Spleen (tissue), 11 donors: ENCODE data around the gene SKOR1. TPM values are rescaled to one million over a fixed set of nuclear protein-coding genes. Genes with fewer than 3 reads are reported as not detected.

Experiments
- DNase-seq: peaks from one replicate; pipeline ENCODE4 v3.0.0-alpha.2; 2020
- H3K27ac ChIP-seq, 8 donors: fragments of 200-600 bp; sonication (generic) in 7 of 8; 1 replicate in 4 of 8; 2 replicates in 4 of 8; pipeline versions ENCODE4 v1.5.0 to v1.8.0; 2016 to 2021; ENCODE audit warnings: inconsistent platforms in 4 of 8, mild to moderate bottlenecking in 4 of 8, moderate library complexity in 1 of 8
- H3K27me3 ChIP-seq, 7 donors: fragments of 200-600 bp; sonication (generic) in 6 of 7; replicated peaks in 1 of 7; 1 replicate in 4 of 7; 2 replicates in 3 of 7; pipeline versions ENCODE4 v1.5.0 to v1.8.0; 2016 to 2021; ENCODE audit warnings: inconsistent platforms in 3 of 7, mild to moderate bottlenecking in 1 of 7
- H3K36me3 ChIP-seq, 6 donors: fragments of 200-600 bp; sonication (generic) in 5 of 6; 1 replicate in 4 of 6; 2 replicates in 2 of 6; pipeline versions ENCODE4 v1.5.0 to v1.8.0; 2016 to 2021; ENCODE audit warnings: inconsistent platforms in 2 of 6
- H3K4me1 ChIP-seq, 6 donors: fragments of 200-600 bp; sonication (generic) in 5 of 6; 1 replicate in 3 of 6; 2 replicates in 3 of 6; pipeline versions ENCODE4 v1.5.0 to v1.8.0; 2016 to 2021; ENCODE audit warnings: inconsistent platforms in 3 of 6
- H3K4me3 ChIP-seq, 8 donors: fragments of 200-600 bp; sonication (generic) in 7 of 8; 1 replicate in 4 of 8; 2 replicates in 4 of 8; pipeline versions ENCODE4 v1.5.0 to v1.8.0; 2016 to 2021; ENCODE audit warnings: inconsistent platforms in 4 of 8, mild to moderate bottlenecking in 4 of 8, moderate library complexity in 2 of 8
- H3K9me3 ChIP-seq, 8 donors: fragments of 200-600 bp; sonication (generic) in 7 of 8; 1 replicate in 4 of 8; 2 replicates in 4 of 8; pipeline versions ENCODE4 v1.5.0 to v1.8.0; 2016 to 2021; ENCODE audit warnings: inconsistent platforms in 4 of 8
- CTCF ChIP-seq, 11 experiments: fragments of 200-600 bp in 7 of 11; fragments of 450-650 bp in 4 of 11; sonication (generic) in 4 of 11; IDR thresholded peaks in 8 of 11; conservative IDR thresholded peaks in 3 of 11; 1 replicate in 7 of 11; 2 replicates in 4 of 11; pipeline versions ENCODE4 v1.4.0 to v1.8.0; 2016 to 2021; ENCODE audit warnings: antibody characterized with exemption in 11 of 11, inconsistent platforms in 4 of 11, mild to moderate bottlenecking in 1 of 11
- POLR2A ChIP-seq, 3 donors: fragments of 450-650 bp; IDR thresholded peaks; one replicate each; pipeline ENCODE4 v1.5.1; 2017; ENCODE audit warnings: antibody characterized with exemption in 3 of 3, mild to moderate bottlenecking in 1 of 3
- POLR2AphosphoS5 ChIP-seq, 3 donors: sonication (generic); formaldehyde crosslinking; IDR thresholded peaks; one replicate each; pipeline ENCODE4 v1.5.1; 2017; ENCODE audit warnings: antibody characterized with exemption in 3 of 3
- WGBS, 5 donors: extraction: QIAGEN DNeasy Blood & Tissue Kit in 3 of 5; methylation state at CpG; one replicate each; pipeline versions ENCODE4 v1.1.5 to v1.1.7; 2013 to 2018; 5-methylcytosine and 5-hydroxymethylcytosine counted together
- intact Hi-C: fragments of 100-400 bp; cut with DNase I; formaldehyde crosslinking; loops from one replicate; pipeline ENCODE4 v1.15.0; 2023; ENCODE audit warnings: low total_unique reads
- polyA plus RNA-seq, 3 donors: library from polyadenylated mRNA; stranded (reverse); fragments of 200-250 nt; gene quantifications; one replicate each; pipeline ENCODE4 v1.2.1, GENCODE V29; 2013
- total RNA-seq, 7 donors: library from RNA; depleted of rRNA in 3 of 7; stranded (reverse); fragments of >200 nt in 3 of 7; fragmentation: NEBNext Ultra II Directional in 4 of 7; extraction: Animal tissue kit (Norgen Biotek cat#: 25700) in 4 of 7; gene quantifications; one replicate each; pipeline versions ENCODE4 v1.1.0 to v1.2.1, GENCODE V29; 2016 to 2021
- donor health status: healthy with polysubstance abuse.
- donor health status: DM: no; HTN: no; CAD: no; lungs with moderate emphysema.
- donor health status: DM: no; HTN: no; CAD: no.
- donor health status: Bipolar disorder and iron deficiency.
- donor health status: healthy.
- donor health status: DM: no; HTN: no; CAD: no.
- donor health status: DM: yes; HTN: yes; CAD: no.

The SKOR1 gene
- total and polyA plus RNA-seq, 10 donors: 0.06 to 1.1 (median 0.37) TPM

GRCh38 chr15:67863442-67863987, 38.2 kb downstream of the SKOR1 start:
- intact Hi-C loops: loop anchor here (5.0 kb wide), 2 partner anchors 294 to 349 kb away; no protein-coding TSS in a partner anchor
- peak; percentile 70 to 96 (median 91) for TF ChIP-seq CTCF (IDR thresholded peaks at IDR 0.05 in 8 of 11, conservative IDR thresholded peaks at IDR 0.05 in 3 of 11)
- no peak for TF ChIP-seq POLR2A (IDR thresholded peaks at IDR 0.05)
- peak; percentile 59 to 84 (median 69) for TF ChIP-seq POLR2AphosphoS5 (IDR thresholded peaks at IDR 0.05)
- H3K27me3 ChIP-seq: peaks cover 0 to 5% (median 0%) of the 10 kb centered on the region in 7 donors
- DNase-seq: peak; percentile 96
- WGBS, 5 donors: 4 to 7% (median 4%) methylated on average over 29 to 41 of the region's 41 CpGs
- peaks cover 9 to 17% (median 15%) of the 10 kb centered on the region in 6 donors for H3K4me1 ChIP-seq
- no peaks in the 10 kb centered on the region for H3K36me3 ChIP-seq
- no peaks in the 10 kb centered on the region for H3K9me3 ChIP-seq
- H3K4me3 ChIP-seq: peak overlapping the region in 6 of 8 donors; percentile 11 to 61 (median 38)
- peak overlapping the region in 4 of 8 donors; percentile 5 to 42 (median 15) for H3K27ac ChIP-seq

- 77 to 97% (median 92%) methylated on average over 3 of the region's 3 CpGs for WGBS, 5 donors
- H3K36me3 ChIP-seq: no peaks in the 10 kb centered on the region
- no peak overlapping the region for H3K4me3 ChIP-seq
- peaks cover 0 to 12% (median 10%) of the 10 kb centered on the region in 8 donors for H3K9me3 ChIP-seq
- H3K27me3 ChIP-seq: peaks cover 0 to 5% (median 0%) of the 10 kb centered on the region in 7 donors
- intact Hi-C loops: no loop called here
- no peak for TF ChIP-seq CTCF (IDR thresholded peaks at IDR 0.05 in 8 of 11, conservative IDR thresholded peaks at IDR 0.05 in 3 of 11)
- TF ChIP-seq POLR2AphosphoS5 (IDR thresholded peaks at IDR 0.05): no peak
- TF ChIP-seq POLR2A (IDR thresholded peaks at IDR 0.05): no peak
- no peak overlapping the region for H3K27ac ChIP-seq
- DNase-seq: no peak
- H3K4me1 ChIP-seq: peaks cover 9 to 17% (median 15%) of the 10 kb centered on the region in 6 donors
These were observed 40.0 kb downstream of the SKOR1 start for GRCh38 chr15:67865331-67865730.

- 86 to 94% (median 90%) methylated on average over 4 of the region's 4 CpGs for WGBS, 5 donors
- Histone ChIP-seq H3K4me1 (peaks cover 9 to 17% (median 15%) of the 10 kb centered on the region in 6 donors), H3K27ac (no peak overlapping the region), H3K27me3 (peaks cover 0 to 5% (median 0%) of the 10 kb centered on the region in 7 donors), H3K9me3 (peaks cover 0 to 15% (median 13%) of the 10 kb centered on the region in 8 donors), H3K4me3 (no peak overlapping the region), H3K36me3 (no peaks in the 10 kb centered on the region)
- TF ChIP-seq POLR2AphosphoS5 (IDR thresholded peaks at IDR 0.05): no peak
- TF ChIP-seq CTCF (IDR thresholded peaks at IDR 0.05 in 8 of 11, conservative IDR thresholded peaks at IDR 0.05 in 3 of 11): no peak
- no peak for TF ChIP-seq POLR2A (IDR thresholded peaks at IDR 0.05)
- intact Hi-C loops: no loop called here
- no peak for DNase-seq
These were observed 40.5 kb downstream of the SKOR1 start for GRCh38 chr15:67865766-67866165.

GRCh38 chr15:67869701-67870100, 44.4 kb downstream of the SKOR1 start:
- Histone ChIP-seq H3K4me3 (no peak overlapping the region), H3K4me1 (no peaks in the 10 kb centered on the region), H3K27ac (no peak overlapping the region), H3K9me3 (peaks cover 0 to 27% (median 22%) of the 10 kb centered on the region in 8 donors), H3K27me3 (no peaks in the 10 kb centered on the region), H3K36me3 (no peaks in the 10 kb centered on the region)
- DNase-seq: no peak
- TF ChIP-seq POLR2AphosphoS5 (IDR thresholded peaks at IDR 0.05) (no peak), POLR2A (IDR thresholded peaks at IDR 0.05) (no peak), CTCF (IDR thresholded peaks at IDR 0.05 in 8 of 11, conservative IDR thresholded peaks at IDR 0.05 in 3 of 11) (no peak)
- intact Hi-C loops: no loop called here
- 62 to 86% (median 81%) methylated on average over 3 of the region's 3 CpGs for WGBS, 5 donors
